Measurements from ENCODE around the gene FBXO41.

DNA sequence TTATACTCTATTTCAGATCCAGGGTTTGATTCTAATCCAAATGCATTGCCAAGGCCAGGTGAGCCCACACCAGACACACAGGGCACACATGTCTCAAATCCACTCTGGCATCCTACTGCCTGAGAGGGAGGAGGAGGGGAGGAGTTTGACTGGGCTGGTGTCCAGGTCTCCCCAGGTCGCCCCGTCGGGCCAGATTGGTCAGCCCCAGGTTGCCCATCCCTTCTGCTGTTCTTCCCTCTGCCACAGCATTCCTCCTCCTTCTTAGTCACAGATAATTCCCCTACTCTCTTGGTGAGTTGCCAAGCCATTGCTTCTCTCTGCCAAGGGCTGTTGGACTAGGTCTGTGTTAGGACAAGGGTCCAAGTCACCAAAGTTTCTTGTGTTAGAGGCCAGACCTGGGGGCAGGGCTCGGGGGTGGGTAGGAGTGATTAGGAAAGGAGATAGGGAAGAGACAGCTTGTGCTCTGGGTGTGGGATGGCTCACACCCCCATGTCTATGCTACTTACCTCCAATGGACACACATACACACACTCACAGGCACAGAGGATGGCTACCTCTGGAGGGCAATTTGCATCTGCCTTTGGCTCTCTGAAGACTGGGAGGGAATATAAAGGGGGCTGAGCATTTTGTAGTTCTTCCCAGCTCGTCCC lies 11.6 kb upstream of the FBXO41 start:
- TF ChIP-seq, protein P1, sequence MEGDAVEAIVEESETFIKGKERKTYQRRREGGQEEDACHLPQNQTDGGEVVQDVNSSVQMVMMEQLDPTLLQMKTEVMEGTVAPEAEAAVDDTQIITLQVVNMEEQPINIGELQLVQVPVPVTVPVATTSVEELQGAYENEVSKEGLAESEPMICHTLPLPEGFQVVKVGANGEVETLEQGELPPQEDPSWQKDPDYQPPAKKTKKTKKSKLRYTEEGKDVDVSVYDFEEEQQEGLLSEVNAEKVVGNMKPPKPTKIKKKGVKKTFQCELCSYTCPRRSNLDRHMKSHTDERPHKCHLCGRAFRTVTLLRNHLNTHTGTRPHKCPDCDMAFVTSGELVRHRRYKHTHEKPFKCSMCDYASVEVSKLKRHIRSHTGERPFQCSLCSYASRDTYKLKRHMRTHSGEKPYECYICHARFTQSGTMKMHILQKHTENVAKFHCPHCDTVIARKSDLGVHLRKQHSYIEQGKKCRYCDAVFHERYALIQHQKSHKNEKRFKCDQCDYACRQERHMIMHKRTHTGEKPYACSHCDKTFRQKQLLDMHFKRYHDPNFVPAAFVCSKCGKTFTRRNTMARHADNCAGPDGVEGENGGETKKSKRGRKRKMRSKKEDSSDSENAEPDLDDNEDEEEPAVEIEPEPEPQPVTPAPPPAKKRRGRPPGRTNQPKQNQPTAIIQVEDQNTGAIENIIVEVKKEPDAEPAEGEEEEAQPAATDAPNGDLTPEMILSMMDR (IDR thresholded peaks at IDR 0.05; ENCODE audit: low read depth, low read length, poor library complexity, severe bottlenecking), result no peak
- TF ChIP-seq EZH2phosphoT487 (IDR thresholded peaks at IDR 0.05; ENCODE audit: borderline replicate concordance, low read length), result no peak
